Naive thymus-derived CD8-positive, alpha-beta T cell (primary cell): ENCODE results near the gene LINGO1. TPM values are rescaled to one million over a fixed set of nuclear protein-coding genes. Genes with fewer than 3 reads are reported as not detected.

Experiments
- ATAC-seq, 2 donors: fragments of 150-1000 bp; cut with Tn5 transposase in 1 of 2; sonication (Bioruptor Pico), chemical (Tn5 transposase) in 1 of 2; 1 replicate in 1 of 2; 2 replicates in 1 of 2; pipeline ENCODE4 v1.10.0; 2021; ENCODE audit warnings: mild to moderate bottlenecking in 2 of 2, moderate library complexity in 2 of 2
- POLR2A ChIA-PET: fragments of 350-600 bp; sonication (Branson Sonifier 250); formaldehyde crosslinking; loops from one replicate; lab custom pipeline; 2021; ENCODE audit warnings: antibody characterized with exemption; lab: Charles Lee
- DNase-seq, 10 donors: peaks; one replicate each; pipeline versions ENCODE4 v3.0.0 to v3.0.0-alpha.2; 2020 to 2022
- H3K27ac Mint-ChIP-seq, 10 donors: one replicate each; pipeline ENCODE4 v1.8.0; 2020 to 2022; ENCODE audit warnings: mild to moderate bottlenecking in 10 of 10, mixed read lengths in 10 of 10, moderate library complexity in 4 of 10, inconsistent platforms in 1 of 10
- H3K27me3 Mint-ChIP-seq, 5 donors: one replicate each; pipeline ENCODE4 v1.8.0; 2021 to 2022; ENCODE audit warnings: mixed read lengths in 5 of 5
- H3K36me3 Mint-ChIP-seq, 3 donors: one replicate each; pipeline ENCODE4 v1.8.0; 2020 to 2022; ENCODE audit warnings: mixed read lengths in 3 of 3, mild to moderate bottlenecking in 2 of 3, inconsistent platforms in 1 of 3
- H3K4me1 Mint-ChIP-seq, 4 donors: one replicate each; pipeline ENCODE4 v1.8.0; 2021 to 2022; ENCODE audit warnings: mixed read lengths in 4 of 4
- H3K4me3 Mint-ChIP-seq, 10 donors: one replicate each; pipeline ENCODE4 v1.8.0; 2020 to 2022; ENCODE audit warnings: mild to moderate bottlenecking in 10 of 10, mixed read lengths in 10 of 10, moderate library complexity in 6 of 10, inconsistent platforms in 1 of 10
- H3K9me3 Mint-ChIP-seq, 9 donors: one replicate each; pipeline ENCODE4 v1.8.0; 2020 to 2022; ENCODE audit warnings: mixed read lengths in 9 of 9, mild to moderate bottlenecking in 3 of 9, inconsistent platforms in 1 of 9, moderate library complexity in 1 of 9
- polyA plus RNA-seq, 3 donors: library from polyadenylated mRNA; unstranded; fragments of 300-500 nt; fragmentation: Illumina TruSeq; gene quantifications; one replicate each; pipeline ENCODE4 v1.2.3, GENCODE V29; 2021
- total RNA-seq, 8 experiments: library from RNA in 2 of 8; stranded (reverse) in 2 of 8; gene quantifications; one replicate each; pipeline ENCODE4 v1.2.3 and lab custom pipeline; 2021 to 2026

Gene LINGO1
- total and polyA plus RNA-seq, 5 experiments from 2014 or later, result not detected

GRCh38 chr15:77565378-77565915, 67.3 kb downstream of the LINGO1 start:
- POLR2A ChIA-PET, result no interaction called here

GRCh38 chr15:77564938-77565337, 67.8 kb downstream of the LINGO1 start:
- Mint-ChIP-seq H3K4me3 (peak overlapping the region in 1 of 10 donors; percentile 14), H3K27ac (peak overlapping the region in 1 of 10 donors; percentile 39), H3K36me3 (no peaks in the 10 kb centered on the region), H3K27me3 (peaks cover 3 to 21% (median 7%) of the 10 kb centered on the region in 5 donors), H3K4me1 (peaks cover 0 to 6% (median 1%) of the 10 kb centered on the region in 4 donors), H3K9me3 (peaks cover 0 to 4% (median 0%) of the 10 kb centered on the region in 9 donors)
- POLR2A ChIA-PET, result no interaction called here
- no peak for DNase-seq
- ATAC-seq, result no peak

More at GRCh38 chr15:77565378-77565915, 67.3 kb downstream of the LINGO1 start:
- peaks cover 0 to 6% (median 1%) of the 10 kb centered on the region in 4 donors for H3K4me1 Mint-ChIP-seq
- no peaks in the 10 kb centered on the region for H3K36me3 Mint-ChIP-seq
- peaks cover 0 to 2% (median 0%) of the 10 kb centered on the region in 9 donors for H3K9me3 Mint-ChIP-seq
- DNase-seq (no peak), ATAC-seq (no peak)
- no peak overlapping the region for H3K27ac Mint-ChIP-seq
- peaks cover 5 to 16% (median 7%) of the 10 kb centered on the region in 5 donors for H3K27me3 Mint-ChIP-seq
- no peak overlapping the region for H3K4me3 Mint-ChIP-seq

- peaks cover 0 to under 1% (median 0%) of the 10 kb centered on the region in 4 donors for H3K4me1 Mint-ChIP-seq
- H3K36me3 Mint-ChIP-seq, result no peaks in the 10 kb centered on the region
- POLR2A ChIA-PET, result no interaction called here
- DNase-seq, result no peak
- peaks cover 0 to 27% (median 10%) of the 10 kb centered on the region in 5 donors for H3K27me3 Mint-ChIP-seq
- no peak for ATAC-seq
- no peak overlapping the region for H3K4me3 Mint-ChIP-seq
- peaks cover 0 to 7% (median 0%) of the 10 kb centered on the region in 9 donors for H3K9me3 Mint-ChIP-seq
- no peak overlapping the region for H3K27ac Mint-ChIP-seq
Measured at GRCh38 chr15:77564341-77564740, 68.4 kb downstream of the LINGO1 start.

GRCh38 chr15:77563623-77564156, 69.0 kb downstream of the LINGO1 start:
- Mint-ChIP-seq H3K4me1 (no peaks in the 10 kb centered on the region), H3K36me3 (no peaks in the 10 kb centered on the region), H3K4me3 (no peak overlapping the region), H3K9me3 (peaks cover 0 to 7% (median 0%) of the 10 kb centered on the region in 9 donors), H3K27me3 (peaks cover 0 to 33% (median 10%) of the 10 kb centered on the region in 5 donors), H3K27ac (no peak overlapping the region)
- DNase-seq (no peak), ATAC-seq (no peak)
- POLR2A ChIA-PET, result no interaction called here

Other genes starting within 250 kb of the LINGO1 start
- gene PEAK1, start 212.8 kb downstream of the LINGO1 start, total RNA-seq, result 10 to 100 TPM; 20.4 to 23.0 TPM
- 1 to 10 TPM; 1.0 to 2.8 (median 1.6) TPM for gene PEAK1, start 212.8 kb downstream of the LINGO1 start, polyA plus RNA-seq
- gene HMG20A, start 212.0 kb downstream of the LINGO1 start, total RNA-seq, result 10 to 100 TPM; 57.9 to 72.4 TPM
- gene HMG20A, start 212.0 kb downstream of the LINGO1 start, polyA plus RNA-seq, result 10 to 100 TPM; 28.7 to 35.7 (median 30.0) TPM